CD4-positive, alpha-beta T cell treated with Interleukin-15 for 1 hour (primary cell): ENCODE measurements around the gene RALGPS1.
A peak's percentile ranks its signal among the peaks of the same experiment; 100 is the strongest.

ENCODE experiments used
- DNase-seq: peaks from one replicate; pipeline ENCODE4 v3.0.0-alpha.2; 2020

Gene RALGPS1

GRCh38 chr9:127180457-127181314 lies 266.1 kb downstream of the RALGPS1 start:
- DNase-seq: no peak

GRCh38 chr9:127181315-127181580 lies 266.7 kb downstream of the RALGPS1 start:
- DNase-seq: no peak

GRCh38 chr9:127181595-127182190 lies 267.1 kb downstream of the RALGPS1 start:
- no peak for DNase-seq

GRCh38 chr9:127182901-127183746 lies 268.5 kb downstream of the RALGPS1 start:
- no peak for DNase-seq

GRCh38 chr9:127183814-127184582 lies 269.4 kb downstream of the RALGPS1 start:
- no peak for DNase-seq

- peak; percentile 0 for DNase-seq
These were observed 270.1 kb downstream of the RALGPS1 start for GRCh38 chr9:127184641-127185040.

- no peak for DNase-seq
These were observed 270.6 kb downstream of the RALGPS1 start for GRCh38 chr9:127185181-127185580.

GRCh38 chr9:127185931-127186781 lies 271.6 kb downstream of the RALGPS1 start:
- DNase-seq: no peak

GRCh38 chr9:127186806-127187205 lies 272.2 kb downstream of the RALGPS1 start:
- no peak for DNase-seq

GRCh38 chr9:127187231-127187956 lies 272.8 kb downstream of the RALGPS1 start:
- no peak for DNase-seq

GRCh38 chr9:127188396-127188795 lies 273.8 kb downstream of the RALGPS1 start:
- DNase-seq: no peak

GRCh38 chr9:127189628-127190027 lies 275.0 kb downstream of the RALGPS1 start:
- no peak for DNase-seq

GRCh38 chr9:127192744-127193143 lies 278.2 kb downstream of the RALGPS1 start:
- DNase-seq: no peak

- DNase-seq: no peak
These were observed 278.9 kb downstream of the RALGPS1 start for GRCh38 chr9:127193483-127193882.

- no peak for DNase-seq
These were observed 280.5 kb downstream of the RALGPS1 start for GRCh38 chr9:127194881-127195713.

- no peak for DNase-seq
These were observed 281.6 kb downstream of the RALGPS1 start for GRCh38 chr9:127195976-127196825.

GRCh38 chr9:127196826-127197145 lies 282.2 kb downstream of the RALGPS1 start:
- DNase-seq: no peak

GRCh38 chr9:127197186-127197860 lies 282.7 kb downstream of the RALGPS1 start:
- DNase-seq: no peak

GRCh38 chr9:127197861-127198430 lies 283.4 kb downstream of the RALGPS1 start:
- DNase-seq: no peak
